Upper lobe of left lung (tissue), 6 donors: ENCODE measurements around the gene ELK3. TPM values are rescaled to one million over a fixed set of nuclear protein-coding genes. Genes with fewer than 3 reads are reported as not detected.

Experiments
- ATAC-seq, 2 donors: fragments of 200-7000 bp; cut with Tn5 transposase; one replicate each; pipeline ENCODE4 v1.9.1; 2022; ENCODE audit warnings: mild to moderate bottlenecking in 2 of 2, moderate library complexity in 2 of 2; ENCODE audit not compliant: low FRiP score in 2 of 2
- DNase-seq, 2 donors: peaks; one replicate each; pipeline ENCODE4 v3.0.0-alpha.2; 2019 to 2020
- H3K27ac ChIP-seq, 4 donors: fragments of 200-600 bp; sonication (generic); one replicate each; pipeline ENCODE4 v1.5.1; 2016 to 2019
- H3K27me3 ChIP-seq, 4 donors: fragments of 200-600 bp; sonication (generic); one replicate each; pipeline ENCODE4 v1.5.1; 2017 to 2019
- H3K36me3 ChIP-seq, 4 donors: fragments of 200-600 bp; sonication (generic); one replicate each; pipeline ENCODE4 v1.5.1; 2016 to 2019
- H3K4me1 ChIP-seq, 4 donors: fragments of 200-600 bp; sonication (generic); one replicate each; pipeline ENCODE4 v1.5.1; 2018 to 2019
- H3K4me3 ChIP-seq, 4 donors: fragments of 200-600 bp; sonication (generic); one replicate each; pipeline ENCODE4 v1.5.1; 2017 to 2019; ENCODE audit warnings: mild to moderate bottlenecking in 2 of 4, moderate library complexity in 1 of 4
- H3K9me3 ChIP-seq, 4 donors: fragments of 200-600 bp; sonication (generic); one replicate each; pipeline ENCODE4 v1.5.1; 2018 to 2019
- CTCF ChIP-seq, 6 experiments: fragments of 450-650 bp in 4 of 6; fragments of 200-600 bp in 2 of 6; sonication (generic) in 2 of 6; IDR thresholded peaks; one replicate each; pipeline ENCODE4 v1.5.1; 2016 to 2019; ENCODE audit warnings: antibody characterized with exemption in 6 of 6
- EP300 ChIP-seq, 4 donors: sonication (generic); formaldehyde crosslinking; IDR thresholded peaks; one replicate each; pipeline ENCODE4 v1.5.1; 2017; ENCODE audit warnings: antibody characterized with exemption in 4 of 4, control low read depth in 2 of 4
- POLR2A ChIP-seq, 4 donors: fragments of 450-650 bp; IDR thresholded peaks; one replicate each; pipeline ENCODE4 v1.5.1; 2016 to 2017; ENCODE audit warnings: antibody characterized with exemption in 4 of 4, mild to moderate bottlenecking in 2 of 4
- POLR2AphosphoS5 ChIP-seq, 2 donors: sonication (generic); formaldehyde crosslinking; IDR thresholded peaks; one replicate each; pipeline ENCODE4 v1.5.1; 2017; ENCODE audit warnings: antibody characterized with exemption in 2 of 2
- WGBS, 2 donors: methylation state at CpG; one replicate each; pipeline ENCODE4 v1.1.5; 2017 to 2018; 5-methylcytosine and 5-hydroxymethylcytosine counted together
- total RNA-seq, 6 donors: library from RNA; depleted of rRNA in 4 of 6; stranded (reverse); fragments of >200 nt in 4 of 6; gene quantifications; one replicate each; pipeline versions ENCODE4 v1.1.0 to v1.2.1, GENCODE V29; 2016 to 2021
- donor health status: DM: no; HTN: no; CAD: no; lungs with moderate emphysema.
- donor health status: DM: no; HTN: yes; CAD: no; lungs with severe emphysema.

The ELK3 gene
- total RNA-seq, 6 donors from 2014 or later: 7.3 to 38.4 (median 22.1) TPM

GRCh38 chr12:96249196-96250118 lies 55.3 kb downstream of the ELK3 start:
- H3K4me1 ChIP-seq: peaks cover 7 to 13% (median 10%) of the 10 kb centered on the region in 4 donors
- no peak overlapping the region for H3K4me3 ChIP-seq
- WGBS, 2 donors: 77 to 89% methylated on average over 10 to 16 of the region's 16 CpGs
- TF ChIP-seq POLR2AphosphoS5 (IDR thresholded peaks at IDR 0.05) (no peak), POLR2A (IDR thresholded peaks at IDR 0.05) (no peak), EP300 (IDR thresholded peaks at IDR 0.05) (no peak), CTCF (IDR thresholded peaks at IDR 0.05) (no peak)
- ATAC-seq (peak in 1 of 2 donors; percentile 28), DNase-seq (peak in 1 of 2 donors; percentile 61)
- no peaks in the 10 kb centered on the region for H3K9me3 ChIP-seq
- no peaks in the 10 kb centered on the region for H3K27me3 ChIP-seq
- H3K36me3 ChIP-seq: peaks cover 7 to 59% (median 19%) of the 10 kb centered on the region in 4 donors
- peak overlapping the region; percentile 8 to 64 (median 23) for H3K27ac ChIP-seq

- DNase-seq (no peak), ATAC-seq (no peak)
- Histone ChIP-seq H3K9me3 (no peaks in the 10 kb centered on the region), H3K4me1 (peaks cover 12 to 19% (median 14%) of the 10 kb centered on the region in 4 donors), H3K27me3 (no peaks in the 10 kb centered on the region), H3K36me3 (peaks cover 7 to 59% (median 19%) of the 10 kb centered on the region in 4 donors), H3K27ac (peak overlapping the region in 3 of 4 donors; percentile 13 to 64 (median 33)), H3K4me3 (no peak overlapping the region)
- no peak for TF ChIP-seq EP300 (IDR thresholded peaks at IDR 0.05)
- TF ChIP-seq CTCF (IDR thresholded peaks at IDR 0.05): no peak
- TF ChIP-seq POLR2AphosphoS5 (IDR thresholded peaks at IDR 0.05): no peak
- no peak for TF ChIP-seq POLR2A (IDR thresholded peaks at IDR 0.05)
- 84 to 89% methylated on average over 7 of the region's 7 CpGs for WGBS, 2 donors
These were observed 56.0 kb downstream of the ELK3 start for GRCh38 chr12:96250119-96250685.

- H3K27me3 ChIP-seq: no peaks in the 10 kb centered on the region
- peaks cover 0 to 31% (median 4%) of the 10 kb centered on the region in 4 donors for H3K36me3 ChIP-seq
- peak overlapping the region; percentile 3 to 79 (median 64) for H3K27ac ChIP-seq
- ATAC-seq: peak; percentile 70 to 92
- H3K4me3 ChIP-seq: no peak overlapping the region
- peak in 1 of 2 donors; percentile 47 for TF ChIP-seq POLR2AphosphoS5 (IDR thresholded peaks at IDR 0.05)
- peak in 1 of 4 donors; percentile 3 for TF ChIP-seq EP300 (IDR thresholded peaks at IDR 0.05)
- TF ChIP-seq POLR2A (IDR thresholded peaks at IDR 0.05): no peak
- 40 to 54% methylated on average over 8 of the region's 8 CpGs for WGBS, 2 donors
- H3K9me3 ChIP-seq: no peaks in the 10 kb centered on the region
- peak in 1 of 2 donors; percentile 66 for DNase-seq
- H3K4me1 ChIP-seq: peaks cover 10 to 30% (median 22%) of the 10 kb centered on the region in 4 donors
These were observed 60.9 kb downstream of the ELK3 start for GRCh38 chr12:96255077-96255476.

- no peak for ATAC-seq
- peak in 1 of 2 donors; percentile 41 for DNase-seq
- H3K9me3 ChIP-seq: no peaks in the 10 kb centered on the region
- WGBS, 2 donors: 83 to 86% methylated on average over 7 of the region's 7 CpGs
- no peak overlapping the region for H3K4me3 ChIP-seq
- TF ChIP-seq EP300 (IDR thresholded peaks at IDR 0.05): no peak
- no peak for TF ChIP-seq CTCF (IDR thresholded peaks at IDR 0.05)
- no peak for TF ChIP-seq POLR2A (IDR thresholded peaks at IDR 0.05)
- TF ChIP-seq POLR2AphosphoS5 (IDR thresholded peaks at IDR 0.05): no peak
- H3K27ac ChIP-seq: peak overlapping the region in 3 of 4 donors; percentile 3 to 48 (median 35)
- peaks cover 0 to 32% (median 2%) of the 10 kb centered on the region in 4 donors for H3K36me3 ChIP-seq
- H3K4me1 ChIP-seq: peaks cover 10 to 30% (median 22%) of the 10 kb centered on the region in 4 donors
- H3K27me3 ChIP-seq: no peaks in the 10 kb centered on the region
These were observed 62.6 kb downstream of the ELK3 start for GRCh38 chr12:96256672-96257361.
